GM12874 (cell line): ENCODE data around the gene OR1K1.

Source experiments
- TF ChIP-seq, protein P1 (sequence below): IDR thresholded peaks from 2 replicates; pipeline ENCODE4 v1.5.1; 2011; ENCODE audit warnings: low read depth, mild to moderate bottlenecking, control low read depth, low read length, moderate library complexity; ENCODE audit not compliant: insufficient read depth

The OR1K1 gene

DNA sequence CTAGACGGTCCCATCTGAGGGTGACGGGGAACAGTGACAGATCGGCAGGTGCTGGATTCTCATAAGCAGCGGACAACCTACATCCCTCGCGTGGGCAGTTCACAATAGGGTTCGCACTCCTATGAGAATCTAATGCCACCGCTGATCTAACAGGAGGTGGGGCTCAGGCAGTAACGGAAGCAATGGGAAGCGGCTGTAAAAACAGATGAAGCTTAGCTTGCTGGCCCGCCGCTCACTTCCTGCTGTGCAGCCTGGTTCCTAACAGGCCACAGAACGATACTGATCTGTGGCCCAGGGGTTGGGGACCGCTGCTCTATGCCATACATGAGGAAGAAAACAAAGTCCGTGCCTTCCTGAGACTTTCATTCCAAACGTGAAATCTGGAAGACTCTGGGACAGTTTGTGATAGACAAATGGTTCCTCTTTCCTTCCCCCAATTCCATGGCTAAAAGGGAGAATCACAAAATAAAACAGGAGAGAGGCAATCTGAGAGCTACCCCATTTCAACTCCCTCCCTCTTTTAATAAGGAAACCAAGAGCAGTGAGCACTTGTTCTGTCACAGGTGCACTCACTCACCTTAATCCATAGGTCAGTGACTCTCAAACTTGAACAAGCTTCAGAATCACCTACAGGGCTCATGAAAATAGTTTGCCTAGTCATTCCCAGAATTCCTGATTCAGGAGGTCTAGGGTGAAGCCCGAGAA lies 16.4 kb downstream of the OR1K1 start:
- TF ChIP-seq, protein P1, sequence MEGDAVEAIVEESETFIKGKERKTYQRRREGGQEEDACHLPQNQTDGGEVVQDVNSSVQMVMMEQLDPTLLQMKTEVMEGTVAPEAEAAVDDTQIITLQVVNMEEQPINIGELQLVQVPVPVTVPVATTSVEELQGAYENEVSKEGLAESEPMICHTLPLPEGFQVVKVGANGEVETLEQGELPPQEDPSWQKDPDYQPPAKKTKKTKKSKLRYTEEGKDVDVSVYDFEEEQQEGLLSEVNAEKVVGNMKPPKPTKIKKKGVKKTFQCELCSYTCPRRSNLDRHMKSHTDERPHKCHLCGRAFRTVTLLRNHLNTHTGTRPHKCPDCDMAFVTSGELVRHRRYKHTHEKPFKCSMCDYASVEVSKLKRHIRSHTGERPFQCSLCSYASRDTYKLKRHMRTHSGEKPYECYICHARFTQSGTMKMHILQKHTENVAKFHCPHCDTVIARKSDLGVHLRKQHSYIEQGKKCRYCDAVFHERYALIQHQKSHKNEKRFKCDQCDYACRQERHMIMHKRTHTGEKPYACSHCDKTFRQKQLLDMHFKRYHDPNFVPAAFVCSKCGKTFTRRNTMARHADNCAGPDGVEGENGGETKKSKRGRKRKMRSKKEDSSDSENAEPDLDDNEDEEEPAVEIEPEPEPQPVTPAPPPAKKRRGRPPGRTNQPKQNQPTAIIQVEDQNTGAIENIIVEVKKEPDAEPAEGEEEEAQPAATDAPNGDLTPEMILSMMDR: no peak

DNA sequence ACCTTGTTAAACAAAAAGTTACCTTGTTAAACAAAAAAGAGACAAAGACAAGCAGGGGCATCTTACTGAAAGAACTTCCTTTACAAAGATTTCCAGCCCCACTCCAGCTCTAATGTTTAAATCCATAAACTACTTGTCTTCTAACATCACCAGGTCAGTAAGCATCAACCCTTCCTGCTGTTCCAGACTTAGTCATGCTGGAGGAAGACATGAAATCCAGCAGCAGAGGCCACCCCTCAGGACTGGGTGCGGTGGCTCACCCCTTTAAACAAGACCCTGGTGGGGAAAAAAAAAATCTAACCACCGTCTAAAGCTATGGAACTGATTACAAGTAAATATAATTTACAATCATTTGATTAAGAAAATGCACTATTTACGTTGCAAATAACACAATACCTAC lies 19.4 kb downstream of the OR1K1 start:
- TF ChIP-seq, protein P1: no peak

DNA sequence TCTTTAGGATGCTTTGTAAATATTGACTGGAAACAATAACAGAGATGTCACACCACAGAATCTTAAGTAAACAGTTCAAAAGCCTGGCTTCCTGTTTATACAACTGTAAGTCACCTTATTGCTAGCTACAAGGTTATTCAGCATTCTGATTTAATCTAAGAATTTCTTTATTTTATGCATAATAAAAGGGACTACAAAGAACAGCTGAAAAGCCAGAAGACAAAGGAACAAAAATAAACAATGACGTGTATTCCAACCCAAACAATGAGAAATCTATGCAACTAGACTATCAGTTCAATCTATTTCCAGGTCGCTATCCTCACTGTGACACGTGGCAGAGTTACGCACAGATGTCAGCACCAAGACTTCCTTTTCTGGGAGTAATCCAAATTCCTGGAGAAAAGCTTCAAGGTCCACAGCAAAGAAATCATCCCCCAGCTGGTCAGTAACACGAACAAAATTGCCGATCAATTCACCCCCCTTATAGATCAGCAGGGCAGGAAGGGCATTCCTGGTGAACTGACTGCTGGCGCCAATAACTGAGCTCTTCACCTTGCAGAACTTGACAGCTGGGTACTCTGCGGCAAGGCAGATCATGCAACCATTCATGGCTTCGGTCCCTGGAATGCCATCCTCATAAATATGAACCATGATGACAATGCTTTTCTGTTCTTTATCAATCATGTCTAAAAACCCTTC lies 20.0 kb downstream of the OR1K1 start:
- TF ChIP-seq, protein P1: no peak

DNA sequence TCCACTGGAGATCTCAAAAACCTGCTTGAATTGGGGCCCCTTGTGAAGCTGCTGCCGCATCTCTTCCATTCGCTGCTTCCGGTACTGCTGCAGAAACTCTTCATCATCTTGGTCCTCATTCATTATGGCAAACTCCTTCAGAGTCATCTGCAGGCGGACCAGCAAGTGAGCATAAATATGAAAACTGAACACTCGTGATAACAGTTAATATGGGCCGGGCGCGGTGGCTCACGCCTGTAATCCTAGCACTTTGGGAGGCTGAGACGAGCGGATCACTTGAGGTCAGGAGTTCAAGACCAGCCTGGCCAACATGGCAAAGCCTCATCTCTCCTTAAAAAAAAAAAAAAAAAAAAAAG lies 20.5 kb downstream of the OR1K1 start:
- TF ChIP-seq, protein P1: no peak

DNA sequence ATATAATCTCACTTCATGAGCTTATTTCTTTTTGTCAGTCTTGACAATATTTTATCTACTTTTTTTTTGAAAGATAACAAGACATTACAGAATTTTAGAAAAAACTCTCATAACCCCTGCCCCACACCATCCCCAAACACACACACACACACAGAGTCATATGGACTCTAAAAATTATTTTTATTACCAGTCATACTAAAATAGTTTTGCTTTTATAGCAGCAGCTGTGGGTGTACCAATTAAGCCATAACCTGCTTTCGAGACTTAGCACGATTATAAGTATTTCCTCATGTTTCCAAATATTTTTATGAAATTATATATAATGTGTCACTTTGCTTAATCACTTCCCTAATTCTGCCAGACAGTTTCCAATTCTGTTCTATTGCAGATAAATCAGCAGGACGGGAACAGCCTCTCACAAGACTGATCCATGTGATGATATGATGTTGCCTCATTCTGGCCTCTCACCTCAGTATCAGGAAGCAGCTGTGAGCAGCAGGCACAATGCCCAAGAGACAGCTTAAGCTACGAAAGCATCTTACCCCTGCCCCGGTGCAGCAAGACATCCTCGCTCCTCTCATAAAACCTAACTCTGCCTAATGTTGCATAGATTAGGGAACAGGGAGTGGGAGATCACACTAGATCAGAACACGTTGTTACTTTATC lies 21.5 kb downstream of the OR1K1 start:
- TF ChIP-seq, protein P1: no peak

DNA sequence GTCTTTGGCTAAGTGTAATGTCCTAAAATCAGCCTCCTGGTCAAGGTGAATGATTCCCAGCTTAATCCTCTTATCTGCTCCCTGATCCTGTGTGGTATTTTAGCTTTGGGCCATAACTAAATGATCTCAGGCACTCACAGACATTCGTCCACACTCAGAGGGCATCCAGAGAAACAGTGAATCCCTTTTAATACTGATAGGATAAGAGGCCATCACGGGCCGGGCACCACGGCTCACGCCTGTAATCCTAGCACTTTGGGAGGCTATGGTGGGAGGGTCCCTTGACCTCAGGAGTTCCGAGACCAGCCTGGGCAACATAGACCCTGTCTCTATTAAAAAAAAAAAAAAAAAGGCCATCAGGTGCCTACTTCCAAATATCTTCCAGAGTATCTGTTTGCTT lies 22.1 kb downstream of the OR1K1 start:
- TF ChIP-seq, protein P1: no peak

DNA sequence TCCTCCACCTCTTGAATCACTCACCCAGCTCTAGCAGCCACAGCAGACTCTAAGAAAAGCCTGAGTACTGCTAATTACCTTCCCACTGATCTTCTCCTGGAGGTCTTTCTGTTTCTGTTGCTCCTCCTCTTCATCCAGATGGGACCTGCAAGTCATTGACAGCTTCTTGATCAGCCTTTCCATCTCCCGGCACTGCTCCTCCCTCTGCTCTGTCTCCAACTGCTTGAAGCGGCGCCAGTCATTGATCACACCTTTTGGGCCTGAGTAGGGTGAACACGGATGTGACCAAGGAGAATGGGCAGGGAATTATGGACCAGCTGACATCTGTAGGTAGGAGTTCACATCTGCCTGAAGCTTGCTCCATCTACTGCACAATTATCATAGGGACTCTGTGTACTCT lies 23.0 kb downstream of the OR1K1 start:
- TF ChIP-seq, protein P1: no peak
